PC-9 (cell line): Measurements from ENCODE around the gene SAT1. TPM values are rescaled to one million over a fixed set of nuclear protein-coding genes. Genes with fewer than 3 reads are reported as not detected.
A peak's percentile ranks its signal among the peaks of the same experiment; 100 is the strongest.

Source experiments
- BruUV-seq: library from RNA; stranded (reverse); fragments of 400-500 nt; replicated peaks from 2 replicates; lab custom pipeline; 2021; lab: Mats Ljungman, UMichigan
- CTCF ChIA-PET: fragments of 300-600 bp; sonication (Branson Sonifier 250); formaldehyde crosslinking; loops from one replicate; lab custom pipeline; 2022; ENCODE audit warnings: antibody characterized with exemption; lab: Charles Lee
- POLR2A ChIA-PET: fragments of 300-600 bp; sonication (Branson Sonifier 250); formaldehyde crosslinking; loops from one replicate; lab custom pipeline; 2022; ENCODE audit warnings: antibody characterized with exemption; ENCODE audit not compliant: unreplicated experiment; lab: Charles Lee
- DNase-seq, 2 experiments: peaks; one replicate each; pipeline versions ENCODE4 v3.0.0 to v3.0.0-alpha.2; 2015 to 2022; ENCODE audit warnings: mixed read lengths in 1 of 2
- H2AFZ ChIP-seq: fragments of 200-600 bp; sonication (generic); 2 replicates; pipeline ENCODE4 v1.8.1; 2017; ENCODE audit warnings: antibody characterized with exemption
- H3F3A ChIP-seq: fragments of 200-600 bp; sonication (generic); 2 replicates; pipeline ENCODE4 v1.8.1; 2017; ENCODE audit warnings: antibody characterized with exemption, mild to moderate bottlenecking, low read depth; ENCODE audit not compliant: insufficient read depth
- H3K27ac ChIP-seq: fragments of 200-600 bp; sonication (generic); 2 replicates; pipeline ENCODE4 v1.6.1; 2016; ENCODE audit warnings: mixed run types
- H3K27me3 ChIP-seq: fragments of 200-600 bp; sonication (generic); 2 replicates; pipeline ENCODE4 v1.6.1; 2016; ENCODE audit warnings: low read depth, mixed run types; ENCODE audit not compliant: insufficient read depth
- H3K36me3 ChIP-seq: fragments of 200-600 bp; sonication (generic); 2 replicates; pipeline ENCODE4 v1.6.1; 2016; ENCODE audit warnings: low read depth, mixed run types
- H3K4me1 ChIP-seq: fragments of 200-600 bp; sonication (generic); replicated peaks from 2 replicates; pipeline ENCODE4 v1.6.1; 2016; ENCODE audit warnings: mixed run types; ENCODE audit not compliant: insufficient read depth
- H3K4me2 ChIP-seq: fragments of 200-600 bp; sonication (generic); 2 replicates; pipeline ENCODE4 v1.6.1; 2017; ENCODE audit warnings: mixed run types
- H3K4me3 ChIP-seq: fragments of 200-600 bp; sonication (generic); 2 replicates; pipeline ENCODE4 v1.6.1; 2016; ENCODE audit warnings: mixed run types
- H3K79me2 ChIP-seq: fragments of 200-600 bp; sonication (generic); 2 replicates; pipeline ENCODE4 v1.6.1; 2017; ENCODE audit warnings: low read depth, mixed run types
- H3K9me2 ChIP-seq: fragments of 200-600 bp; sonication (generic); 2 replicates; pipeline ENCODE4 v1.8.1; 2017; ENCODE audit warnings: mild to moderate bottlenecking; ENCODE audit not compliant: insufficient read depth
- H3K9me3 ChIP-seq: fragments of 200-600 bp; sonication (generic); 2 replicates; pipeline ENCODE4 v1.8.1; 2016; ENCODE audit warnings: low read depth; ENCODE audit not compliant: insufficient read depth
- H4K20me1 ChIP-seq: fragments of 200-600 bp; sonication (generic); 2 replicates; pipeline ENCODE4 v1.8.1; 2017; ENCODE audit not compliant: insufficient read depth
- EZH2 ChIP-seq: fragments of 200-600 bp; sonication (generic); IDR thresholded peaks from 2 replicates; pipeline ENCODE4 v1.8.0; 2017; ENCODE audit warnings: antibody characterized with exemption, low read depth
- intact Hi-C: fragments of 100-400 bp; cut with micrococcal nuclease; formaldehyde crosslinking; loops from one replicate; pipeline ENCODE4 v1.10.0; 2022; ENCODE audit not compliant: unreplicated experiment
- total RNA-seq: library from RNA; stranded (reverse); gene quantifications from 2 replicates; pipeline ENCODE4 v1.2.3, GENCODE V29; 2021
- TF ChIP-seq, protein P1 (sequence below): fragments of 200-600 bp; sonication (generic); conservative IDR thresholded peaks from 2 replicates; pipeline ENCODE4 v1.6.1; 2017; ENCODE audit warnings: mixed run types, antibody characterized with exemption, mild to moderate bottlenecking, moderate library complexity

The SAT1 gene
- total RNA-seq, 1 experiment from 2014 or later = 99.1 TPM

DNA sequence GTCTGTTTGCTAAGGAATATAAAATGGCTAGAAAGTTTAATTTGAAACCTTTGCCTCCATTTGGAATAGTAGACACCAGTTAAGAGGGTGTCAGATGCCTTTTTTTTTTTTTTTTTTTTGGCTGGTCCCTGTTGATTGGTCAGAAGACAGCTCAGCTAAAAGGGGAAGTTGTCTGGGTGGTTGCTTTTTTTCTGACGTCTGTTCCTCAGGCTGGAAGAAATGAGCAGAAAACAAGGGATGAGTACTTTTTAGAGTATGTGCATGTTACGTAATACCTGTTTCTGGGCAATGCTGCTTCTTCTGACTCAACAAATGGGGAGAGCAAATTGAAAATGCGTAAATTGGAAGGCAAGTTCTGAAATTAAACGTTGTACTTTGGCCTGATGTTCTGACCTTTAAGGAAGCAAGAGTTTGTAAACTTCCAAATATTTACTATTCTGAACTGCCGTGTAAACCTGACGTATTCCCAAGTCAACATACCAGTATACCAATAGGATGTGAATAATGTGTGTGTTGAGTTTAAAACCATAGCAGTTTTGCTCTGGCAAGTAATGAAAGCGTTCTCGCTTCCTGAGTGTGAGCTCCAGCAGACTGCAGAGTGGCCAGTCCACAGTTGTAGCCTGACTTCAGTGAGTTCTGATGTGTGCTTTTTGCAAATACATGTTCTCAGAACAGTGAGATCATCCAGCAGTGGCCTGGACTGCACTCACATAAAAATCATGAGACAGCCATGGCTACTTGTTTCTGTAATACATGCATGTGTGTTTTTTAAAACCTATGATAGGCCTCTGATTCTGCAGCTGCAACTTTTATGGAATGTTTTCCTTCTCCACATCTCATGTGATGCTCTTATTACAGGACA lies 1.7 kb downstream of the SAT1 start:
- no peaks in the 10 kb centered on the region for H3K9me3 ChIP-seq
- peaks cover 22% of the 10 kb centered on the region for H3K36me3 ChIP-seq
- peak overlapping the region; percentile 82 for H3K27ac ChIP-seq
- peaks cover 12% of the 10 kb centered on the region for H4K20me1 ChIP-seq
- POLR2A ChIA-PET = interaction anchor here (0.6 to 0.8 kb wide), 3 partner anchors 23 to 118 kb away, joined by 8 to 12 read pairs (median 12); no protein-coding TSS in a partner anchor
- intact Hi-C loops = loop anchor here (5.0 kb wide), 2 partner anchors 92 to 98 kb away; no protein-coding TSS in a partner anchor
- peaks cover 35% of the 10 kb centered on the region for H3K4me1 ChIP-seq
- H3K9me2 ChIP-seq = no peaks in the 10 kb centered on the region
- no peak for TF ChIP-seq EZH2
- TF ChIP-seq, protein P1, sequence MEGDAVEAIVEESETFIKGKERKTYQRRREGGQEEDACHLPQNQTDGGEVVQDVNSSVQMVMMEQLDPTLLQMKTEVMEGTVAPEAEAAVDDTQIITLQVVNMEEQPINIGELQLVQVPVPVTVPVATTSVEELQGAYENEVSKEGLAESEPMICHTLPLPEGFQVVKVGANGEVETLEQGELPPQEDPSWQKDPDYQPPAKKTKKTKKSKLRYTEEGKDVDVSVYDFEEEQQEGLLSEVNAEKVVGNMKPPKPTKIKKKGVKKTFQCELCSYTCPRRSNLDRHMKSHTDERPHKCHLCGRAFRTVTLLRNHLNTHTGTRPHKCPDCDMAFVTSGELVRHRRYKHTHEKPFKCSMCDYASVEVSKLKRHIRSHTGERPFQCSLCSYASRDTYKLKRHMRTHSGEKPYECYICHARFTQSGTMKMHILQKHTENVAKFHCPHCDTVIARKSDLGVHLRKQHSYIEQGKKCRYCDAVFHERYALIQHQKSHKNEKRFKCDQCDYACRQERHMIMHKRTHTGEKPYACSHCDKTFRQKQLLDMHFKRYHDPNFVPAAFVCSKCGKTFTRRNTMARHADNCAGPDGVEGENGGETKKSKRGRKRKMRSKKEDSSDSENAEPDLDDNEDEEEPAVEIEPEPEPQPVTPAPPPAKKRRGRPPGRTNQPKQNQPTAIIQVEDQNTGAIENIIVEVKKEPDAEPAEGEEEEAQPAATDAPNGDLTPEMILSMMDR = no peak; the same call in 1 of the 2 replicates
- BruUV-seq = no TSS peak
- H2AFZ ChIP-seq = no peak overlapping the region
- DNase-seq = peak in 1 of 2 experiments; percentile 79
- peak overlapping the region; percentile 97 for H3K4me2 ChIP-seq
- H3K4me3 ChIP-seq = peak overlapping the region; percentile 94
- CTCF ChIA-PET = no interaction called here
- H3K79me2 ChIP-seq = peaks cover 24% of the 10 kb centered on the region
- H3F3A ChIP-seq = peaks cover 58% of the 10 kb centered on the region
- H3K27me3 ChIP-seq = no peaks in the 10 kb centered on the region

DNA sequence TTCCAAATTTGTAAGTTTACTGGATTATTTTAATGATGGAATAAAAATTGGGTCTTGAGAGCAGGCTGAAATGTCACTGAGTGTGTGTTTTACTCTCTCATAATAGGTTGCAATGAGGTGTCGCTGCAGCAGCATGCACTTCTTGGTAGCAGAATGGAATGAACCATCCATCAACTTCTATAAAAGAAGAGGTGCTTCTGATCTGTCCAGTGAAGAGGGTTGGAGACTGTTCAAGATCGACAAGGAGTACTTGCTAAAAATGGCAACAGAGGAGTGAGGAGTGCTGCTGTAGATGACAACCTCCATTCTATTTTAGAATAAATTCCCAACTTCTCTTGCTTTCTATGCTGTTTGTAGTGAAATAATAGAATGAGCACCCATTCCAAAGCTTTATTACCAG lies 2.6 kb downstream of the SAT1 start:
- H3K9me2 ChIP-seq = no peaks in the 10 kb centered on the region
- no peak for DNase-seq
- H3K4me3 ChIP-seq = peak overlapping the region; percentile 94; the same call in 1 of the 2 replicates
- peaks cover 24% of the 10 kb centered on the region for H3K79me2 ChIP-seq
- no peaks in the 10 kb centered on the region for H3K27me3 ChIP-seq
- ChIA-PET CTCF (no interaction called here), POLR2A (no interaction called here)
- H3K36me3 ChIP-seq = peaks cover 22% of the 10 kb centered on the region
- H3K27ac ChIP-seq = peak overlapping the region; percentile 82
- peaks cover 56% of the 10 kb centered on the region for H3F3A ChIP-seq
- peak overlapping the region; percentile 97 for H3K4me2 ChIP-seq
- TF ChIP-seq EZH2 = no peak
- TF ChIP-seq, protein P1 = no peak
- H3K9me3 ChIP-seq = no peaks in the 10 kb centered on the region
- intact Hi-C loops = no loop called here
- H2AFZ ChIP-seq = no peak overlapping the region
- peaks cover 12% of the 10 kb centered on the region for H4K20me1 ChIP-seq
- peaks cover 34% of the 10 kb centered on the region for H3K4me1 ChIP-seq
- no TSS peak for BruUV-seq

DNA sequence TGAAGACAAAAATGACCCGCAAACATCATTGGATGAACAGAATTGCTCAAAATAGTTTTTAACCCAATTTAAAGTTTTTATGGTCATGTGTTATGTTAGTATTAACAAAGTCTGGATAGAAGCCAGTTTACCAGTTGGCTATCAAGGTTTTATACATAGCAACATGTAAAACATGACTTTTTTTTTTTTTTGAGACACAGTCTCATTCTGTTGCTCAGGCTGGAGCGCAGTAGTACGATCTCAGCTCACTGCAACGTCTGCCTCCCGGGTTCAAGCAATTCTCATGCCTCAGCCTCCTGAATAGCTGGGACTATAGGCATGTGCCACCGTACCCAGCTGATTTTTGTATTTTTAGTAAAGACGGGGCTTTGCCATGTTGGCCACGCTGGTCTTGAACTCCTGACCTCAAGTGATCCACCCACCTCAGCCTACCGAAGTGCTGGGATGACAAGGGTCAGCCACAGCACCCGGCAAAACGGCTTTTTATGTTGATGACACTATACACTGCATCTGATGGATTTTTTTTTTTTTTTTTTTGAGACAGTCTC lies 3.4 kb downstream of the SAT1 start:
- H3K4me1 ChIP-seq = peaks cover 27% of the 10 kb centered on the region
- TF ChIP-seq, protein P1 = no peak
- TF ChIP-seq EZH2 = no peak
- H3K36me3 ChIP-seq = peaks cover 22% of the 10 kb centered on the region
- peaks cover 12% of the 10 kb centered on the region for H4K20me1 ChIP-seq
- ChIA-PET CTCF (interaction anchor here (0.6 kb wide), 1 partner anchor 120 kb away, joined by 12 read pairs; no protein-coding TSS in a partner anchor), POLR2A (interaction anchor here (0.6 kb wide), 1 partner anchor 70 kb away, joined by 12 read pairs; no protein-coding TSS in a partner anchor)
- DNase-seq = peak in 1 of 2 experiments; percentile 56
- H3F3A ChIP-seq = peaks cover 51% of the 10 kb centered on the region
- no peaks in the 10 kb centered on the region for H3K9me3 ChIP-seq
- H3K4me3 ChIP-seq = no peak overlapping the region
- H3K27me3 ChIP-seq = no peaks in the 10 kb centered on the region
- H3K79me2 ChIP-seq = peaks cover 24% of the 10 kb centered on the region
- BruUV-seq = no TSS peak
- H3K9me2 ChIP-seq = no peaks in the 10 kb centered on the region
- H3K27ac ChIP-seq = 0 out of 2 replicates have a peak overlapping the region, but pooled peaks have one; percentile 82
- intact Hi-C loops = no loop called here
- no peak overlapping the region; the same call in 1 of the 2 replicates for H3K4me2 ChIP-seq
- no peak overlapping the region for H2AFZ ChIP-seq
